IMR-90 (cell line): ENCODE results near the gene CYP46A1. TPM values are rescaled to one million over a fixed set of nuclear protein-coding genes. Genes with fewer than 3 reads are reported as not detected.

Source experiments
- ATAC-seq: fragments of 200-7000 bp; cut with Tn5 transposase; 2 replicates; pipeline ENCODE4 v1.9.1; 2020; ENCODE audit warnings: low read depth, mild to moderate bottlenecking, moderate library complexity
- BruUV-seq: library from RNA; stranded (reverse); fragments of 400-500 nt; replicated peaks from 2 replicates; lab custom pipeline; 2021; lab: Mats Ljungman, UMichigan
- CTCF ChIA-PET: fragments of 300-600 bp; formaldehyde crosslinking; extraction: SDS; loops from one replicate; lab custom pipeline; 2021; ENCODE audit warnings: antibody characterized with exemption; lab: Yijun Ruan, JAX
- POLR2A ChIA-PET: fragments of 300-600 bp; sonication (Branson Sonifier 250); formaldehyde crosslinking; loops from one replicate; lab custom pipeline; 2022; ENCODE audit warnings: antibody characterized with exemption; ENCODE audit not compliant: unreplicated experiment; lab: Charles Lee
- DNase-seq: peaks from one replicate; pipeline ENCODE4 v3.0.0; 2013
- H2AFZ ChIP-seq: replicated peaks from 2 replicates; pipeline ENCODE3; 2013; ENCODE audit warnings: low read length, mild to moderate bottlenecking; ENCODE audit not compliant: poor library complexity
- H2AK5ac ChIP-seq: 2 replicates; pipeline ENCODE4 v1.6.1; 2013; ENCODE audit warnings: low read depth, low read length, inconsistent platforms
- H2AK9ac ChIP-seq: replicated peaks from 2 replicates; pipeline ENCODE3; 2013; ENCODE audit warnings: mild to moderate bottlenecking, low read depth, low read length, moderate library complexity; ENCODE audit not compliant: poor library complexity
- H2BK120ac ChIP-seq: 2 replicates; pipeline ENCODE4 v1.6.1; 2013; ENCODE audit warnings: low read depth, low read length, inconsistent platforms
- H2BK15ac ChIP-seq: 3 replicates; pipeline ENCODE4 v1.6.1; 2013; ENCODE audit warnings: low read depth, low read length, inconsistent platforms
- H2BK20ac ChIP-seq: 2 replicates; pipeline ENCODE4 v1.6.1; 2013; ENCODE audit warnings: low read depth, mild to moderate bottlenecking, inconsistent platforms, low read length, moderate library complexity
- H2BK5ac ChIP-seq: 2 replicates; pipeline ENCODE4 v1.6.1; 2013; ENCODE audit warnings: mild to moderate bottlenecking, low read depth, low read length, inconsistent platforms; ENCODE audit not compliant: poor library complexity, severe bottlenecking
- H3K14ac ChIP-seq: replicated peaks from 2 replicates; pipeline ENCODE4 v1.6.1; 2013; ENCODE audit warnings: low read depth, low read length, inconsistent platforms
- H3K18ac ChIP-seq: 2 replicates; pipeline ENCODE4 v1.6.1; 2013; ENCODE audit warnings: low read depth, low read length, control low read depth
- H3K23ac ChIP-seq: 2 replicates; pipeline ENCODE4 v1.6.1; 2013; ENCODE audit warnings: low read depth, low read length, inconsistent platforms
- H3K27ac ChIP-seq: 2 replicates; pipeline ENCODE4 v1.5.1; 2013; ENCODE audit warnings: mild to moderate bottlenecking, control low read depth, low read length; ENCODE audit not compliant: insufficient read depth
- H3K27me3 ChIP-seq: 2 replicates; pipeline ENCODE4 v1.6.1; 2013; ENCODE audit warnings: low read length; ENCODE audit not compliant: control insufficient read depth, insufficient read depth
- H3K36me3 ChIP-seq: 2 replicates; pipeline ENCODE4 v1.6.1; 2013; ENCODE audit warnings: low read length, mixed read lengths; ENCODE audit not compliant: control insufficient read depth, insufficient read depth
- H3K4ac ChIP-seq: 2 replicates; pipeline ENCODE4 v1.6.1; 2013; ENCODE audit warnings: low read depth, low read length, inconsistent platforms
- H3K4me1 ChIP-seq: 2 replicates; pipeline ENCODE4 v1.6.1; 2013; ENCODE audit warnings: low read length, mixed read lengths; ENCODE audit not compliant: control insufficient read depth, insufficient read depth
- H3K4me2 ChIP-seq: 2 replicates; pipeline ENCODE4 v1.6.1; 2013; ENCODE audit warnings: low read depth, mild to moderate bottlenecking, control low read depth, low read length, moderate library complexity
- H3K4me3 ChIP-seq: 2 replicates; pipeline ENCODE4 v1.5.1; 2013; ENCODE audit warnings: low read depth, mild to moderate bottlenecking, control low read depth, low read length, moderate library complexity; ENCODE audit not compliant: insufficient read depth
- H3K56ac ChIP-seq: 2 replicates; pipeline ENCODE4 v1.6.1; 2013; ENCODE audit warnings: low read length, inconsistent platforms; ENCODE audit not compliant: insufficient read depth; ENCODE audit errors: extremely low read depth
- H3K79me1 ChIP-seq, 2 experiments: 2 replicates each; pipeline ENCODE4 v1.6.1; 2013; ENCODE audit warnings: low read length in 2 of 2, inconsistent platforms in 1 of 2, low read depth in 1 of 2
- H3K9ac ChIP-seq: 2 replicates; pipeline ENCODE4 v1.6.1; 2013; ENCODE audit warnings: low read depth, low read length, control low read depth
- H3K9me1 ChIP-seq: 2 replicates; pipeline ENCODE4 v1.6.1; 2013; ENCODE audit warnings: low read length, inconsistent platforms; ENCODE audit not compliant: insufficient read depth
- H3K9me3 ChIP-seq: 2 replicates; pipeline ENCODE4 v1.6.1; 2013; ENCODE audit warnings: low read length; ENCODE audit not compliant: control insufficient read depth, insufficient read depth
- H4K20me1 ChIP-seq: 2 replicates; pipeline ENCODE4 v1.6.1; 2013; ENCODE audit warnings: low read length, inconsistent platforms; ENCODE audit not compliant: insufficient read depth
- H4K5ac ChIP-seq: 2 replicates; pipeline ENCODE4 v1.6.1; 2013; ENCODE audit warnings: mild to moderate bottlenecking, low read depth, low read length, control low read depth
- H4K8ac ChIP-seq, 2 experiments: 2 replicates each; pipeline ENCODE4 v1.6.1; 2013; ENCODE audit warnings: low read depth in 2 of 2, low read length in 2 of 2, control low read depth in 1 of 2, inconsistent platforms in 1 of 2
- H4K91ac ChIP-seq: 2 replicates; pipeline ENCODE4 v1.6.1; 2013; ENCODE audit warnings: low read depth, low read length, inconsistent platforms; ENCODE audit not compliant: insufficient read depth
- BHLHE40 ChIP-seq: fragments of 150-350 bp; IDR thresholded peaks from 2 replicates; pipeline ENCODE4 v1.6.1; 2016; ENCODE audit warnings: mild to moderate bottlenecking, low read depth, low read length
- CEBPB ChIP-seq: IDR thresholded peaks from 2 replicates; pipeline ENCODE4 v1.6.1; 2012; ENCODE audit warnings: low read depth, low read length, improper control_type of control experiment
- CHD1 ChIP-seq: IDR thresholded peaks from 2 replicates; pipeline ENCODE4 v1.6.1; 2012; ENCODE audit warnings: low read depth, low read length, improper control_type of control experiment
- CTCF ChIP-seq: conservative IDR thresholded peaks from 2 replicates; pipeline ENCODE4 v1.5.1; 2012; ENCODE audit warnings: mild to moderate bottlenecking, low read depth, low read length, improper control_type of control experiment
- ELK1 ChIP-seq: fragments of 150-350 bp; IDR thresholded peaks from 2 replicates; pipeline ENCODE4 v1.6.1; 2016; ENCODE audit warnings: low read depth, mild to moderate bottlenecking, low read length, moderate library complexity, borderline replicate concordance
- FOS ChIP-seq: fragments of 150-350 bp; IDR thresholded peaks from 2 replicates; pipeline ENCODE4 v1.6.1; 2016; ENCODE audit warnings: low read depth, low read length
- MAFK ChIP-seq: IDR thresholded peaks from 2 replicates; pipeline ENCODE4 v1.6.1; 2012; ENCODE audit warnings: low read depth, low read length, improper control_type of control experiment
- MAZ ChIP-seq: IDR thresholded peaks from 2 replicates; pipeline ENCODE4 v1.6.1; 2012; ENCODE audit warnings: low read depth, mild to moderate bottlenecking, low read length, improper control_type of control experiment, moderate library complexity, borderline replicate concordance
- MXI1 ChIP-seq: IDR thresholded peaks from 2 replicates; pipeline ENCODE4 v1.6.1; 2012; ENCODE audit warnings: low read depth, mild to moderate bottlenecking, low read length, moderate library complexity, borderline replicate concordance
- NFE2L2 ChIP-seq: fragments of 150-350 bp; IDR thresholded peaks from 2 replicates; pipeline ENCODE4 v1.6.1; 2016; ENCODE audit warnings: low read depth, mild to moderate bottlenecking, low read length
- POLR2A ChIP-seq: IDR thresholded peaks from 2 replicates; pipeline ENCODE4 v1.6.1; 2012; ENCODE audit warnings: mild to moderate bottlenecking, low read depth, low read length
- RAD21 ChIP-seq: IDR thresholded peaks from 2 replicates; pipeline ENCODE4 v1.6.1; 2012; ENCODE audit warnings: low read length, improper control_type of control experiment
- RCOR1 ChIP-seq: IDR thresholded peaks from 2 replicates; pipeline ENCODE4 v1.6.1; 2012; ENCODE audit warnings: mild to moderate bottlenecking, low read length, improper control_type of control experiment; ENCODE audit not compliant: insufficient replicate concordance
- RFX5 ChIP-seq: IDR thresholded peaks from 2 replicates; pipeline ENCODE4 v1.8.0; 2012; ENCODE audit warnings: low read depth, mild to moderate bottlenecking, low read length, moderate library complexity
- SMC3 ChIP-seq: fragments of 150-350 bp; IDR thresholded peaks from 2 replicates; pipeline ENCODE4 v1.6.1; 2016; ENCODE audit warnings: low read depth, mild to moderate bottlenecking, antibody characterized with exemption, low read length, moderate library complexity
- USF2 ChIP-seq: fragments of 150-350 bp; IDR thresholded peaks from 2 replicates; pipeline ENCODE4 v1.6.1; 2017; ENCODE audit warnings: mild to moderate bottlenecking, antibody characterized with exemption, low read length, low read depth
- WGBS, 2 experiments: methylation state at CpG; one replicate each; pipeline versions ENCODE4 v1.1.5 to v1.1.7; 2013; ENCODE audit warnings: missing lambda C conversion rate in 2 of 2; ENCODE audit not compliant: insufficient read length in 1 of 2; ENCODE audit errors: extremely low coverage in 2 of 2; 5-methylcytosine and 5-hydroxymethylcytosine counted together
- dilution Hi-C: fragments of 300-500 bp; cut with HindIII; formaldehyde crosslinking; loops from one replicate; pipeline ENCODE4 v1.14.3; 2018; ENCODE audit warnings: low sequenced_read_pairs; ENCODE audit not compliant: unreplicated experiment
- in situ Hi-C: fragments of 300-500 bp; cut with MboI; formaldehyde crosslinking; loops from 3 replicates; pipeline ENCODE4 v1.14.3; 2019; ENCODE audit warnings: low sequenced_read_pairs, inconsistent platforms, mixed read lengths
- intact Hi-C: fragments of 100-400 bp; cut with micrococcal nuclease; formaldehyde crosslinking; loops from 2 replicates; pipeline ENCODE4 v1.10.0; 2022
- polyA plus RNA-seq, 3 experiments: library from polyadenylated mRNA; depleted of rRNA; stranded (reverse); fragments of >200 nt; gene quantifications; 2 replicates each; pipeline ENCODE4 v1.2.3, GENCODE V29; 2012; ENCODE audit warnings: low replicate concordance in 1 of 3
- total RNA-seq: library from RNA; depleted of rRNA; stranded (reverse); fragments of >200 nt; gene quantifications from 2 replicates; pipeline ENCODE4 v1.2.3, GENCODE V29; 2012

The CYP46A1 gene
- total and polyA plus RNA-seq, 2 of the 4 experiments (the other 2 are of a cell fraction), result 0.18 to 0.31 TPM

- Histone ChIP-seq H4K20me1 (no peaks in the 10 kb centered on the region), H4K8ac (no peak overlapping the region), H3K36me3 (no peaks in the 10 kb centered on the region), H2AK9ac (peak overlapping the region; percentile 13), H2AFZ (peak overlapping the region; percentile 94), H3K27me3 (peaks cover 4% of the 10 kb centered on the region; the same call in 1 of the 2 replicates), H4K5ac (no peak overlapping the region), H2AK5ac (no peak overlapping the region), H3K4me1 (peaks cover 4% of the 10 kb centered on the region; the same call in 1 of the 2 replicates), H4K91ac (no peak overlapping the region), H2BK15ac (no peak overlapping the region), H3K27ac (no peak overlapping the region), H2BK120ac (no peak overlapping the region), H2BK5ac (no peak overlapping the region), H3K9ac (no peak overlapping the region), H3K56ac (no peak overlapping the region), H3K18ac (no peak overlapping the region), H3K9me1 (no peaks in the 10 kb centered on the region), H3K4me3 (no peak overlapping the region), H3K14ac (no peak overlapping the region), H2BK20ac (no peak overlapping the region), H3K23ac (no peak overlapping the region), H3K4ac (no peak overlapping the region), H3K4me2 (no peak overlapping the region), H3K9me3 (no peaks in the 10 kb centered on the region), H3K79me1 (no peaks in the 10 kb centered on the region)
- ChIA-PET POLR2A (no interaction called here), CTCF (no interaction called here)
- no TSS peak for BruUV-seq
- in situ Hi-C loops, result no loop called here
- WGBS, 2 experiments, result 100% methylated on average over 8 of the region's 11 CpGs; no CpG with 5 or more reads in 1 of the 2 experiments
- intact Hi-C loops, result no loop called here
- TF ChIP-seq MXI1 (no peak), RFX5 (no peak), CEBPB (no peak), RAD21 (no peak), POLR2A (no peak), SMC3 (no peak), RCOR1 (no peak), BHLHE40 (no peak), MAFK (no peak), MAZ (no peak), ELK1 (no peak), USF2 (no peak), NFE2L2 (no peak), FOS (no peak), CTCF (no peak), CHD1 (no peak)
- ATAC-seq (no peak), DNase-seq (no peak)
- dilution Hi-C loops, result no loop called here
These were observed 40.0 kb upstream of the CYP46A1 start for GRCh38 chr14:99644035-99644587.
